H1 (cell line): ENCODE data around the gene RAB3D. TPM values are rescaled to one million over a fixed set of nuclear protein-coding genes. Genes with fewer than 3 reads are reported as not detected.

Source experiments
- CTCF ChIA-PET: fragments of 300-600 bp; sonication (Branson Sonifier 250); formaldehyde crosslinking; loops from one replicate; lab custom pipeline; 2021; ENCODE audit not compliant: partially characterized antibody; lab: Charles Lee
- POLR2A ChIA-PET: fragments of 300-600 bp; sonication (Branson Sonifier 250); formaldehyde crosslinking; loops from one replicate; lab custom pipeline; 2021; ENCODE audit warnings: inconsistent platforms; ENCODE audit not compliant: partially characterized antibody; lab: Charles Lee
- DNase-seq, 2 experiments: peaks; one replicate each; pipeline versions ENCODE4 v3.0.0 to v3.0.0-alpha.2; 2010 to 2022; ENCODE audit warnings: low spot score in 2 of 2, low read depth in 1 of 2, mixed read lengths in 1 of 2
- FAIRE-seq: peaks from 2 replicates; lab custom pipeline; 2011; peaks lifted over from hg19 to GRCh38; lab: Jason Lieb, UNC
- H2AFZ ChIP-seq: 2 replicates; pipeline ENCODE4 v1.8.1; 2012; ENCODE audit warnings: low read length, inconsistent platforms
- H2AK5ac ChIP-seq: 2 replicates; pipeline ENCODE4 v1.6.1; 2013; ENCODE audit warnings: low read depth, low read length
- H2BK120ac ChIP-seq: replicated peaks from 2 replicates; pipeline ENCODE3; 2013; ENCODE audit warnings: low read depth, low read length, inconsistent platforms
- H2BK12ac ChIP-seq: 2 replicates; pipeline ENCODE4 v1.6.1; 2013; ENCODE audit warnings: low read depth, low read length
- H2BK15ac ChIP-seq: 2 replicates; pipeline ENCODE4 v1.6.1; 2013; ENCODE audit warnings: low read length
- H2BK20ac ChIP-seq: 2 replicates; pipeline ENCODE4 v1.6.1; 2013; ENCODE audit warnings: low read length
- H2BK5ac ChIP-seq: 2 replicates; pipeline ENCODE4 v1.6.1; 2013; ENCODE audit warnings: low read depth, low read length
- H3K14ac ChIP-seq: 2 replicates; pipeline ENCODE4 v1.6.1; 2013; ENCODE audit warnings: inconsistent platforms; ENCODE audit not compliant: insufficient read length
- H3K18ac ChIP-seq: 2 replicates; pipeline ENCODE4 v1.6.1; 2013; ENCODE audit warnings: low read length; ENCODE audit errors: extremely low read depth
- H3K23ac ChIP-seq: 2 replicates; pipeline ENCODE4 v1.6.1; 2013; ENCODE audit warnings: inconsistent platforms; ENCODE audit not compliant: insufficient read length
- H3K23me2 ChIP-seq: 2 replicates; pipeline ENCODE4 v1.6.1; 2013; ENCODE audit warnings: low read depth, low read length
- H3K27ac ChIP-seq: 2 replicates; pipeline ENCODE4 v1.6.1; 2011; ENCODE audit warnings: low read depth, low read length, inconsistent platforms
- H3K27me3 ChIP-seq, 4 experiments: replicated peaks in 1 of 4; 1 replicate in 1 of 4; 2 replicates in 3 of 4; pipeline versions ENCODE4 v1.6.1 to v1.8.1; 2011 to 2013; ENCODE audit warnings: low read length in 3 of 4, mild to moderate bottlenecking in 3 of 4, inconsistent platforms in 2 of 4, mixed read lengths in 2 of 4, moderate library complexity in 1 of 4; ENCODE audit not compliant: control insufficient read depth in 3 of 4, insufficient read depth in 3 of 4; ENCODE audit errors: extremely low read depth in 1 of 4
- H3K36me3 ChIP-seq, 4 experiments: 2 replicates each; pipeline versions ENCODE4 v1.6.1 to v1.8.1; 2011 to 2013; ENCODE audit warnings: mild to moderate bottlenecking in 4 of 4, low read length in 3 of 4, moderate library complexity in 2 of 4, control low read depth in 1 of 4, inconsistent platforms in 1 of 4; ENCODE audit not compliant: insufficient read depth in 4 of 4, control insufficient read depth in 2 of 4
- H3K4ac ChIP-seq: replicated peaks from 2 replicates; pipeline ENCODE3; 2013; ENCODE audit warnings: low read length, low read depth, mixed read lengths, inconsistent platforms; ENCODE audit not compliant: insufficient read length
- H3K4me1 ChIP-seq, 4 experiments: replicated peaks in 1 of 4; 1 replicate in 1 of 4; 2 replicates in 3 of 4; pipeline versions ENCODE4 v1.6.1 to v1.8.1; 2011 to 2013; ENCODE audit warnings: low read length in 3 of 4, inconsistent platforms in 2 of 4, mixed read lengths in 1 of 4; ENCODE audit not compliant: insufficient read depth in 4 of 4, control insufficient read depth in 3 of 4
- H3K4me2 ChIP-seq, 2 experiments: 2 replicates each; pipeline versions ENCODE4 v1.6.1 to v1.8.1; 2011 to 2013; ENCODE audit warnings: low read depth in 2 of 2, low read length in 2 of 2, control low read depth in 1 of 2, inconsistent platforms in 1 of 2, mild to moderate bottlenecking in 1 of 2; ENCODE audit not compliant: insufficient read depth in 1 of 2
- H3K4me3 ChIP-seq, 4 experiments: fragments of 200-600, 300-600 bp in 1 of 4; sonication (generic), shearing (Covaris generic), sonication (Bioruptor Twin) in 1 of 4; 2 replicates each; pipeline versions ENCODE4 v1.5.1 to v1.8.1; 2011 to 2016; ENCODE audit warnings: low read length in 4 of 4, low read depth in 3 of 4, control low read depth in 2 of 4, inconsistent platforms in 2 of 4, mild to moderate bottlenecking in 2 of 4, mixed read lengths in 1 of 4, moderate library complexity in 1 of 4; ENCODE audit not compliant: insufficient read depth in 2 of 4; ENCODE audit errors: extremely low read depth in 1 of 4
- H3K56ac ChIP-seq: replicated peaks from 2 replicates; pipeline ENCODE3; 2013; ENCODE audit warnings: low read depth, mild to moderate bottlenecking, mixed read lengths, low read length, inconsistent platforms; ENCODE audit not compliant: insufficient read length
- H3K79me1 ChIP-seq: 2 replicates; pipeline ENCODE4 v1.6.1; 2013; ENCODE audit warnings: low read depth, low read length, control low read depth
- H3K79me2 ChIP-seq, 2 experiments: 2 replicates each; pipeline versions ENCODE4 v1.6.1 to v1.8.1; 2012 to 2013; ENCODE audit warnings: low read length in 2 of 2, mild to moderate bottlenecking in 2 of 2, inconsistent platforms in 1 of 2; ENCODE audit not compliant: insufficient read depth in 2 of 2, control insufficient read depth in 1 of 2
- H3K9ac ChIP-seq, 4 experiments: replicated peaks in 1 of 4; 1 replicate in 1 of 4; 2 replicates in 3 of 4; pipeline versions ENCODE4 v1.6.1 to v1.8.1; 2011 to 2013; ENCODE audit warnings: low read depth in 3 of 4, low read length in 3 of 4, control low read depth in 2 of 4, mild to moderate bottlenecking in 2 of 4, moderate library complexity in 2 of 4, inconsistent platforms in 1 of 4; ENCODE audit errors: extremely low read depth in 1 of 4
- H3K9me3 ChIP-seq, 2 experiments: 2 replicates each; pipeline versions ENCODE4 v1.6.1 to v1.8.1; 2012 to 2013; ENCODE audit warnings: mild to moderate bottlenecking in 2 of 2, moderate library complexity in 2 of 2, control low read depth in 1 of 2, inconsistent platforms in 1 of 2, low read depth in 1 of 2, low read length in 1 of 2, mixed read lengths in 1 of 2; ENCODE audit not compliant: insufficient read depth in 2 of 2
- H4K20me1 ChIP-seq, 2 experiments: replicated peaks in 1 of 2; 2 replicates each; pipeline versions ENCODE3 to v1.8.1; 2011 to 2013; ENCODE audit warnings: inconsistent platforms in 2 of 2, low read length in 2 of 2, mild to moderate bottlenecking in 1 of 2; ENCODE audit not compliant: insufficient read depth in 2 of 2, control insufficient read depth in 1 of 2
- H4K5ac ChIP-seq: 2 replicates; pipeline ENCODE4 v1.6.1; 2013; ENCODE audit warnings: low read length, low read depth, mixed read lengths, inconsistent platforms; ENCODE audit not compliant: insufficient read length
- H4K8ac ChIP-seq: 2 replicates; pipeline ENCODE4 v1.8.0; 2013; ENCODE audit warnings: mild to moderate bottlenecking, moderate library complexity, low read length, inconsistent platforms; ENCODE audit not compliant: insufficient read depth; ENCODE audit errors: extremely low read depth
- H4K91ac ChIP-seq: replicated peaks from 2 replicates; pipeline ENCODE3; 2013; ENCODE audit warnings: low read length, mixed read lengths, inconsistent platforms; ENCODE audit not compliant: insufficient read length
- ASH2L ChIP-seq: fragments of 200-600, 300-600 bp; sonication (generic); IDR thresholded peaks from one replicate; pipeline ENCODE4 v1.7.1; 2017; ENCODE audit warnings: low read length
- TAF7 ChIP-seq: optimal IDR thresholded peaks from 2 replicates; pipeline ENCODE3; 2011; ENCODE audit warnings: low read depth, mild to moderate bottlenecking, inconsistent platforms, low read length, moderate library complexity, borderline replicate concordance
- WGBS, 2 experiments: shearing (Covaris generic) in 1 of 2; methylation state at CpG; one replicate each; pipeline versions ENCODE4 v1.1.6 to v1.1.7; 2013 to 2015; ENCODE audit warnings: low lambda C conversion rate in 2 of 2, mixed read lengths in 2 of 2, inconsistent platforms in 1 of 2, low coverage in 1 of 2, missing lambda C conversion rate in 1 of 2; ENCODE audit not compliant: insufficient replicate concordance in 2 of 2, insufficient coverage in 1 of 2, insufficient read length in 1 of 2; ENCODE audit errors: extremely low coverage in 1 of 2, missing lambda C conversion rate in 1 of 2; 5-methylcytosine and 5-hydroxymethylcytosine counted together
- polyA plus RNA-seq, 7 experiments: library from polyadenylated mRNA; depleted of rRNA in 3 of 7; stranded (reverse) in 5 of 7; unstranded in 2 of 7; fragments of >200 nt in 5 of 7; fragments of 200-250 nt in 2 of 7; gene quantifications; 1 replicate in 5 of 7; 2 replicates in 1 of 7; 4 replicates in 1 of 7; pipeline versions ENCODE4 v1.2.1 to v1.2.3, GENCODE V29; 2011 to 2013; ENCODE audit warnings: missing spikeins in 2 of 7, mixed read lengths in 2 of 7
- total RNA-seq: library from RNA; stranded (reverse); fragmentation: NEBNext Ultra II Directional; extraction: Animal tissue kit (Norgen Biotek cat#: 25700); gene quantifications from 2 replicates; pipeline ENCODE4 v1.2.1, GENCODE V29; 2021

RAB3D gene
- total and polyA plus RNA-seq, 2 of the 8 experiments (the other 6 are each of a cell fraction or from before 2014, with no cell fraction given) = 17.8 to 23.8 TPM

GRCh38 chr19:11364935-11365334 lies 25.5 kb upstream of the RAB3D start:
- Histone ChIP-seq H3K9me3 (no peaks in the 10 kb centered on the region), H2BK120ac (no peak overlapping the region), H2AFZ (no peak overlapping the region), H3K79me2 (no peaks in the 10 kb centered on the region), H2BK12ac (no peak overlapping the region), H3K56ac (no peak overlapping the region), H4K5ac (no peak overlapping the region), H4K20me1 (peaks cover 0 to 3% of the 10 kb centered on the region in 2 experiments), H3K9ac (no peak overlapping the region), H3K4ac (no peak overlapping the region), H3K23ac (no peak overlapping the region), H2BK15ac (no peak overlapping the region), H3K4me2 (no peak overlapping the region), H3K18ac (no peak overlapping the region), H3K27me3 (peaks cover 0 to 4% (median 2%) of the 10 kb centered on the region in 4 experiments; a peak in 3 of 7 replicates), H4K91ac (no peak overlapping the region), H3K23me2 (peaks cover 10% of the 10 kb centered on the region; the same call in 1 of the 2 replicates), H2BK5ac (no peak overlapping the region), H3K14ac (no peak overlapping the region), H4K8ac (no peak overlapping the region), H3K27ac (no peak overlapping the region), H2BK20ac (no peak overlapping the region), H2AK5ac (no peak overlapping the region), H3K4me3 (no peak overlapping the region), H3K36me3 (peaks cover 0 to 3% (median 0%) of the 10 kb centered on the region in 4 experiments; a peak in 1 of 8 replicates), H3K79me1 (no peaks in the 10 kb centered on the region), H3K4me1 (peaks cover 0 to 7% (median 5%) of the 10 kb centered on the region in 4 experiments)
- POLR2A ChIA-PET = interaction anchor here (0.6 to 2.5 kb wide), 3 partner anchors 9 to 42 kb away, joined by 3 to 12 read pairs (median 3); partner anchors contain the start of gene SWSAP1
- no peak for DNase-seq
- CTCF ChIA-PET = interaction anchor here (7.0 kb wide), 1 partner anchor 17 kb away, joined by 49 read pairs; the partner anchor contains the start of gene EPOR
- WGBS, 2 experiments = 88% methylated on average over 5 of the region's 5 CpGs; no CpG with 5 or more reads in 1 of the 2 experiments
- no peak for FAIRE-seq
- TF ChIP-seq TAF7 = no peak
- no peak for TF ChIP-seq ASH2L
